Adrenal gland (tissue), 12 donors: Measurements from ENCODE around the gene HDLBP. TPM values are rescaled to one million over a fixed set of nuclear protein-coding genes. Genes with fewer than 3 reads are reported as not detected.

ENCODE experiments used
- DNase-seq, 7 donors: peaks; one replicate each; pipeline ENCODE4 v3.0.0-alpha.2; 2019 to 2020
- H3K27ac ChIP-seq, 5 donors: fragments of 200-600 bp; sonication (generic) in 4 of 5; 1 replicate in 3 of 5; 2 replicates in 2 of 5; pipeline versions ENCODE4 v1.5.1 to v1.8.0; 2016 to 2020; ENCODE audit warnings: mild to moderate bottlenecking in 1 of 5
- H3K27me3 ChIP-seq: fragments of 200-600 bp; 2 replicates; pipeline ENCODE4 v1.8.0; 2021
- H3K36me3 ChIP-seq, 2 donors: fragments of 200-600 bp; replicated peaks in 1 of 2; 1 replicate in 1 of 2; 2 replicates in 1 of 2; pipeline versions ENCODE4 v1.5.1 to v1.8.0; 2018 to 2022
- H3K4me1 ChIP-seq, 2 donors: fragments of 200-600 bp; replicated peaks in 1 of 2; 1 replicate in 1 of 2; 2 replicates in 1 of 2; pipeline versions ENCODE4 v1.5.1 to v1.8.0; 2018 to 2021
- H3K4me3 ChIP-seq, 4 donors: fragments of 200-600 bp; sonication (generic) in 3 of 4; one replicate each; pipeline ENCODE4 v1.5.1; 2016 to 2018
- H3K9me3 ChIP-seq, 3 donors: fragments of 200-600 bp; sonication (generic) in 1 of 3; replicated peaks in 1 of 3; 1 replicate in 2 of 3; 2 replicates in 1 of 3; pipeline versions ENCODE4 v1.5.1 to v1.8.0; 2016 to 2021
- CTCF ChIP-seq, 6 experiments: fragments of 450-650 bp in 4 of 6; fragments of 200-600 bp in 2 of 6; sonication (generic) in 1 of 6; IDR thresholded peaks; 1 replicate in 5 of 6; 2 replicates in 1 of 6; pipeline versions ENCODE4 v1.5.1 to v1.8.0; 2016 to 2021; ENCODE audit warnings: antibody characterized with exemption in 6 of 6, mild to moderate bottlenecking in 2 of 6, moderate library complexity in 1 of 6
- POLR2A ChIP-seq, 2 donors: fragments of 450-650 bp; IDR thresholded peaks; one replicate each; pipeline ENCODE4 v1.6.1; 2017; ENCODE audit warnings: antibody characterized with exemption in 2 of 2, mild to moderate bottlenecking in 2 of 2, moderate library complexity in 1 of 2
- WGBS, 4 donors: extraction: QIAGEN DNeasy Blood & Tissue Kit in 2 of 4; methylation state at CpG; one replicate each; pipeline versions ENCODE4 v1.1.5 to v1.1.7; 2013 to 2017; 5-methylcytosine and 5-hydroxymethylcytosine counted together
- intact Hi-C, 2 donors: fragments of 100-400 bp; cut with DNase I; formaldehyde crosslinking; loops; one replicate each; pipeline versions ENCODE4 v1.14.1 to v1.15.0; 2022 to 2023
- polyA plus RNA-seq, 3 donors: library from polyadenylated mRNA; stranded (reverse); fragments of 200-250 nt in 2 of 3; fragments of 350-450 nt in 1 of 3; fragmentation: Illumina TruSeq in 1 of 3; extraction: RNeasy Lipid Tissue Mini Kit (QIAGEN cat#74804) in 1 of 3; gene quantifications; one replicate each; pipeline ENCODE4 v1.2.3, GENCODE V29; 2013 to 2014
- total RNA-seq, 9 donors: library from RNA; depleted of rRNA in 4 of 9; stranded (reverse); fragments of >200 nt in 4 of 9; fragments of 120-200 nt in 1 of 9; fragmentation: NEBNext Ultra II Directional in 1 of 9; extraction: Animal tissue kit (Norgen Biotek cat#: 25700) in 1 of 9; gene quantifications; one replicate each; pipeline versions ENCODE4 v1.1.0 to v1.2.4, GENCODE V29; 2013 to 2023
- donor health status: healthy with polysubstance abuse.
- donor health status: Bipolar disorder and iron deficiency.
- donor health status: DM: yes; HTN: yes; CAD: no.
- donor health status: DM: no; HTN: no; CAD: no.
- donor health status: DM: no; HTN: no; CAD: no.
- donor health status: DM: yes; HTN: yes; CAD: no.

The HDLBP gene
- total and polyA plus RNA-seq, 12 donors: 295 to 880 (median 454) TPM

DNA sequence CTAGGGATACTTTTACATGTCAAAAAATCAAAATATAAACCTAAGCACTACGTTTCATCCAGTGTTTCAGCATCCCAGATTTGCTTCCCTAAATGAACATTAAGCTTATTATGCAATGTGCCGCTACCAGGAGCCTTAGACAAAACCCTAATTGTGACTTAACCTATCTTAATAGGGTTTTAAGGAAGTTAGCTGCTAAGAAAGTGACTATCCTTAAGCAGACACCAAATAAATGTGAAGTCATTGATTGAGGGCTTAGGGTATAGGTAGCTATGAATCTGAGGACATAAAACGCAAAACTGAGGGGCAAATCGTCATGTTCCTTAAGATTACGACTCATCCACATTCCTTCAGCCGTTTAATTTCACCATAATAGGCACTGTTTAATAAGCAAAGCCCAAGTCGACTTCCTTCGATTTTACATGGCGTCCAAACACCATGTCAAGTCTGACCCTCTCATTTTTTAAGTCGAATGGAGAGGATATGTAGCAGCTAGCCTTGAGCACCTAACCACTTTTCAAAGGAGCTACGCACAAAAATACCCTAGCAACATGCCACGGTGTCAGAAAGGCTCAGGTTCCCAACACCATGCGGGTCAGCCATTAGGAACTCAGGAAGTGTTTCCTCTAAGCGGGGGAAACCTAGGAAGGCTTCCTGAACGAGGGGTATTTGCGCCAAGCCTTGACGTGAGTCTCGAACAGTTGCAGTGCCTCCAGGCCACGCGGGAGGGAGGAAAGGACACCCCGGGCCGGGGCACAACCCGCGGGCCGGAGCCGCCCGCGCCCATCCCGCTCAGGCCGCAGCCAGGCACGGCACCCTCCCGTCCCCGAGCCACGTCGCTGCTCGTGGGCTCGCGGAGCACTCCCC is 1.0 kb downstream of the HDLBP start:
- Histone ChIP-seq H3K4me1 (peaks cover 23 to 48% of the 10 kb centered on the region in 2 donors), H3K4me3 (peak overlapping the region; percentile 13 to 81 (median 48)), H3K36me3 (no peaks in the 10 kb centered on the region), H3K27me3 (no peaks in the 10 kb centered on the region), H3K27ac (peak overlapping the region; percentile 94 to 100 (median 99)), H3K9me3 (no peaks in the 10 kb centered on the region)
- DNase-seq: peak in 2 of 7 donors; percentile 64 to 79
- intact Hi-C loops: no loop called here
- TF ChIP-seq CTCF (IDR thresholded peaks at IDR 0.05) (no peak), POLR2A (IDR thresholded peaks at IDR 0.05) (no peak)
- 3 to 19% (median 9%) methylated on average over 11 to 38 of the region's 38 CpGs for WGBS, 4 donors

GRCh38 chr2:241313543-241314095 is 1.9 kb downstream of the HDLBP start:
- Histone ChIP-seq H3K27ac (peak overlapping the region in 1 of 5 donors; percentile 100), H3K27me3 (no peaks in the 10 kb centered on the region), H3K4me3 (peak overlapping the region in 1 of 4 donors; percentile 81), H3K9me3 (no peaks in the 10 kb centered on the region), H3K4me1 (peaks cover 23 to 41% of the 10 kb centered on the region in 2 donors), H3K36me3 (no peaks in the 10 kb centered on the region)
- DNase-seq: no peak
- WGBS, 4 donors: 87 to 93% (median 90%) methylated on average over 8 of the region's 8 CpGs
- intact Hi-C loops: no loop called here
- TF ChIP-seq POLR2A (IDR thresholded peaks at IDR 0.05): no peak
- TF ChIP-seq CTCF (IDR thresholded peaks at IDR 0.05): no peak

DNA sequence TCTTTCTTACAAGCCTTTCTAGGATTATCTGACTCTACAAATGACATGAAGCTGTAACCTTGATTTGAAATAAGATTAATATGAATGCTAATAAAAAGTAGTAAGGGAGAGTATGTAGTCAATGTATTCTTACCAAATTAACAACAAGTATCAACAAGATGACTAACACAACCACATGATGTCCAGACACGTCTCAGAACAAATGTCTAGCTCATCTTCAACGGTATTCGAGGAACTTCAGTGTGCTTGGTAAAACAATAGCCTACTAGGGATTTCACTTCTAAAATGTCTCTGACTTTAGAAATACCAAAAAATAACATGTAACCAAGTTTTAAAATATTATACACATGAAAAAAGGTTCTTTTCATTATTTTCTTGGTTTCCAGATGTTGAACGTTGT is 3.4 kb downstream of the HDLBP start:
- peaks cover 9 to 33% of the 10 kb centered on the region in 2 donors for H3K4me1 ChIP-seq
- TF ChIP-seq POLR2A (IDR thresholded peaks at IDR 0.05) (no peak), CTCF (IDR thresholded peaks at IDR 0.05) (no peak)
- intact Hi-C loops: no loop called here

DNA sequence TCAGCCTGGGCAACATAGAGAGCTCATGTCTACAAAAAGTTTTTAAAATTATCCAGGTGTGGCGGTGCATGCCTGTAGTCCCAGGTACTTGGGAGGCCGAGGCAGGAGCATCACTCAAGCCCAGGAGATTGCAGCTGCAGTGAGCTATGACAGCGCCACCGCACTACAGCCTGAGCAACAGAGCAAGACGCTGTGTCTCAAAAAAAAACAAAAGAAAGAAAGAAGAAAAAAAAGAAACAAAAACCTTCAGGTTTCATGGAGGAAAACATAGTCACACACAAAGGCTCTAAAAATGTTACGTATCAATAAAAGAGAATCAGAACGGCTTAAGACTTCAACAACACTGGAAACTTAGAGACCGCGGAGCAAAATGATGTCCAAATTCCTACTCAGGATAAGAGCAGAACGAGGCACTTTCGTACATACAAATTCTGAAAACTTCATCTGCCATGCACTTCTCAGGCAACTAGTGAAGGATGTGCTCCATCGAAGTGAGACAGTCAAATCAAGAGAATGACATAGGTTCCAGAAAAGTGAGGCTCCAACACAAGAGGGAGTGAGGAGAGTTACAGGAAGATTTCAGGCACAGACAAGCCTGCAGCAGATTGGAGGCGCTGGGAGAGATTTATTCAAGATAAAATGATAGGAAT is 4.4 kb downstream of the HDLBP start:
- Histone ChIP-seq H3K27me3 (no peaks in the 10 kb centered on the region), H3K9me3 (no peaks in the 10 kb centered on the region), H3K27ac (no peak overlapping the region), H3K4me3 (no peak overlapping the region), H3K36me3 (no peaks in the 10 kb centered on the region), H3K4me1 (peaks cover 0 to 28% of the 10 kb centered on the region in 2 donors)
- DNase-seq: no peak
- no peak for TF ChIP-seq CTCF (IDR thresholded peaks at IDR 0.05)
- no peak for TF ChIP-seq POLR2A (IDR thresholded peaks at IDR 0.05)
- WGBS, 4 donors: 90 to 94% (median 93%) methylated on average over 13 of the region's 13 CpGs
- intact Hi-C loops: no loop called here

More for the DNA sequence above, 3.4 kb downstream of the HDLBP start:
- no peak overlapping the region for H3K4me3 ChIP-seq
- 56 to 72% (median 65%) methylated on average over 4 of the region's 4 CpGs for WGBS, 4 donors
- DNase-seq: no peak
- no peaks in the 10 kb centered on the region for H3K36me3 ChIP-seq
- H3K27ac ChIP-seq: no peak overlapping the region
- H3K9me3 ChIP-seq: no peaks in the 10 kb centered on the region
- no peaks in the 10 kb centered on the region for H3K27me3 ChIP-seq
